ENCODE measurements around the gene CORO2B. TPM values are rescaled to one million over a fixed set of nuclear protein-coding genes. Genes with fewer than 3 reads are reported as not detected.

CORO2B gene
- total and polyA plus RNA-seq, 2 of the 4 experiments (the other 2 are of a cell fraction): 9.3 to 39.3 TPM

DNA sequence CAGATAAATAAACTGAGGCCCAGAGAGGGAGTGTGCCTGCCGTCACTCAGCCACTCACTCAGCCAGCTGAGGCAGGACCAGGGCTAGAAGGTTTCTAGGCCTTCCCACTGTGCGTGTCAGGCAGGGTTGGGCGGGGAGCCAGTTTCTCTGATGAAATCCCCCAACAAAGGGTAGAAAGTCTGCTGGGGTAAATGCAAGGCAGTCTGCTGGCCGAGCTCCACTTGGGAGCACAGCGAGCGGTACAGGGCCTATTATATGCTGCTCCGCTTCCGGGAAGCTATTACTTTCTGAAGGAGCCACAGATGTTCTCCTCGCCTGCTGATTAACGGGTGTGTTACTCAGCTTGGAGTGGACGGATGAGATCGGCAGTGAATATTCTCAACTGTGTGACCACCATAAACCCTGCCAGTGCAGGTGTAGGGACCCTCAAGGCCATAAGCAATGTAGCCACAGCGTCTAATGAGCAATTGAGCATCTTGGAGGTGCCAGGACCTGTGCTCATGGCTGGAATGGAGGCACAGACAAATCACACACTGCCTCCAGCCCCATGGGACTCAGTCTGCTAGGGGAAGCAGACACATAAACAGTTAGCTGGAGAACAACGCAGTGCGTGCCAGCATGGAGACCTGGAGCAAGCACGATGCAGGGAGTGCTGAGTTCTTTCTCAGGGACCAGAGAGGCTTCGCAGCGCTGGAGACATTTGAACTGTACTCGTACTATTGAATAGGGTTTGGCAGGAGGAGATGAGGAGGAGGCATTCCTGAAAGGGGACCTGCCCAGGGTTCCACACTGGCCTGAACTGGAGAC is 42.1 kb downstream of the CORO2B start:
- Histone ChIP-seq H3K27me3 (ENCODE audit: control insufficient read depth, insufficient read depth, low read length) (no peaks in the 10 kb centered on the region), H3K9me3 (ENCODE audit: control insufficient read depth, insufficient read depth, low read length) (no peaks in the 10 kb centered on the region), H4K91ac (ENCODE audit: insufficient read depth, low read depth, low read length) (peak overlapping the region; percentile 96), H2AK5ac (ENCODE audit: low read depth, low read length) (peak overlapping the region; percentile 95), H4K8ac (ENCODE audit: low read depth in 2 of 2, low read length in 2 of 2) (peak overlapping the region; percentile 26 to 89), H4K20me1 (ENCODE audit: insufficient read depth, low read length) (peaks cover 3% of the 10 kb centered on the region; the same call in 1 of the 2 replicates), H2AFZ (replicated peaks; ENCODE audit: low read length, poor library complexity) (peak overlapping the region; percentile 87), H2BK120ac (ENCODE audit: low read depth, low read length) (peak overlapping the region; percentile 97), H4K5ac (ENCODE audit: low read depth, low read length) (peak overlapping the region; percentile 62), H2BK20ac (ENCODE audit: low read depth, low read length) (peak overlapping the region; percentile 95), H3K9me1 (ENCODE audit: insufficient read depth, low read length) (peaks cover 38% of the 10 kb centered on the region), H3K4me3 (ENCODE audit: insufficient read depth, low read depth, low read length) (no peak overlapping the region), H3K23ac (ENCODE audit: low read depth, low read length) (peak overlapping the region; percentile 96), H2AK9ac (replicated peaks; ENCODE audit: low read depth, low read length, poor library complexity) (peak overlapping the region; percentile 94), H2BK15ac (ENCODE audit: low read depth, low read length) (peak overlapping the region; percentile 93), H3K14ac (replicated peaks; ENCODE audit: low read depth, low read length) (peak overlapping the region; percentile 98), H3K4me1 (ENCODE audit: control insufficient read depth, insufficient read depth, low read length) (peaks cover 34% of the 10 kb centered on the region), H3K79me1 (ENCODE audit: low read depth in 1 of 2, low read length in 2 of 2) (peaks cover 19 to 78% of the 10 kb centered on the region in 2 experiments), H3K18ac (ENCODE audit: low read depth, low read length) (peak overlapping the region; percentile 58), H3K4me2 (ENCODE audit: low read depth, low read length) (peak overlapping the region; percentile 59), H3K4ac (ENCODE audit: low read depth, low read length) (peak overlapping the region; percentile 98), H3K9ac (ENCODE audit: low read depth, low read length) (peak overlapping the region; percentile 6), H3K27ac (ENCODE audit: insufficient read depth, low read length) (peak overlapping the region; percentile 83), H3K36me3 (ENCODE audit: control insufficient read depth, insufficient read depth, low read length) (no peaks in the 10 kb centered on the region), H2BK5ac (ENCODE audit: low read depth, low read length, poor library complexity, severe bottlenecking) (peak overlapping the region; percentile 91), H3K56ac (ENCODE audit: extremely low read depth, insufficient read depth, low read length) (peak overlapping the region; percentile 53; the same call in 1 of the 2 replicates)
- dilution Hi-C loops (cut with HindIII; ENCODE audit: low sequenced_read_pairs, unreplicated experiment) (no loop called here), intact Hi-C loops (cut with micrococcal nuclease) (loop anchor here (2.0 kb wide), 1 partner anchor 14 kb away; no protein-coding TSS in a partner anchor), in situ Hi-C loops (cut with MboI; ENCODE audit: low sequenced_read_pairs) (no loop called here)
- peak; percentile 89 for ATAC-seq (ENCODE audit: low read depth)
- 16% methylated on average over 8 of the region's 19 CpGs; no CpG with 5 or more reads in 1 of the 2 experiments for WGBS, 2 experiments (ENCODE audit: extremely low coverage in 2 of 2, insufficient read length in 1 of 2)
- ChIA-PET POLR2A (ENCODE audit: unreplicated experiment) (interaction anchor here (0.6 kb wide), 1 partner anchor 333 kb away, joined by 3 read pairs; no protein-coding TSS in a partner anchor), CTCF (no interaction called here)
- no TSS peak for BruUV-seq (replicated peaks)
- DNase-seq: peak; percentile 98
- TF ChIP-seq ELK1 (IDR thresholded peaks at IDR 0.05; ENCODE audit: borderline replicate concordance, low read depth, low read length): no peak
- TF ChIP-seq MAFK (IDR thresholded peaks at IDR 0.05; ENCODE audit: low read depth, low read length): no peak
- TF ChIP-seq, protein P1, sequence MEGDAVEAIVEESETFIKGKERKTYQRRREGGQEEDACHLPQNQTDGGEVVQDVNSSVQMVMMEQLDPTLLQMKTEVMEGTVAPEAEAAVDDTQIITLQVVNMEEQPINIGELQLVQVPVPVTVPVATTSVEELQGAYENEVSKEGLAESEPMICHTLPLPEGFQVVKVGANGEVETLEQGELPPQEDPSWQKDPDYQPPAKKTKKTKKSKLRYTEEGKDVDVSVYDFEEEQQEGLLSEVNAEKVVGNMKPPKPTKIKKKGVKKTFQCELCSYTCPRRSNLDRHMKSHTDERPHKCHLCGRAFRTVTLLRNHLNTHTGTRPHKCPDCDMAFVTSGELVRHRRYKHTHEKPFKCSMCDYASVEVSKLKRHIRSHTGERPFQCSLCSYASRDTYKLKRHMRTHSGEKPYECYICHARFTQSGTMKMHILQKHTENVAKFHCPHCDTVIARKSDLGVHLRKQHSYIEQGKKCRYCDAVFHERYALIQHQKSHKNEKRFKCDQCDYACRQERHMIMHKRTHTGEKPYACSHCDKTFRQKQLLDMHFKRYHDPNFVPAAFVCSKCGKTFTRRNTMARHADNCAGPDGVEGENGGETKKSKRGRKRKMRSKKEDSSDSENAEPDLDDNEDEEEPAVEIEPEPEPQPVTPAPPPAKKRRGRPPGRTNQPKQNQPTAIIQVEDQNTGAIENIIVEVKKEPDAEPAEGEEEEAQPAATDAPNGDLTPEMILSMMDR (conservative IDR thresholded peaks at IDR 0.05; ENCODE audit: low read depth, low read length): no peak
- peak; percentile 13; the same call in 1 of the 2 replicates for TF ChIP-seq SMC3 (IDR thresholded peaks at IDR 0.05; ENCODE audit: low read depth, low read length)
- TF ChIP-seq MAZ (IDR thresholded peaks at IDR 0.05; ENCODE audit: borderline replicate concordance, low read depth, low read length): peak; percentile 50; the same call in 1 of the 2 replicates
- TF ChIP-seq POLR2A (IDR thresholded peaks at IDR 0.05; ENCODE audit: low read depth, low read length): peak; percentile 70
- TF ChIP-seq NFE2L2 (IDR thresholded peaks at IDR 0.05; ENCODE audit: low read depth, low read length): 0 out of 2 replicates have a peak, but pooled peaks have one; percentile 5
- TF ChIP-seq FOS (IDR thresholded peaks at IDR 0.05; ENCODE audit: low read depth, low read length): no peak; the same call in 1 of the 2 replicates
- TF ChIP-seq MXI1 (IDR thresholded peaks at IDR 0.05; ENCODE audit: borderline replicate concordance, low read depth, low read length): no peak
- TF ChIP-seq CEBPB (IDR thresholded peaks at IDR 0.05; ENCODE audit: low read depth, low read length): peak; percentile 89
- no peak; the same call in none of the 2 replicates for TF ChIP-seq RAD21 (IDR thresholded peaks at IDR 0.05; ENCODE audit: low read length)
- TF ChIP-seq BHLHE40 (IDR thresholded peaks at IDR 0.05; ENCODE audit: low read depth, low read length): peak; percentile 31; the same call in 1 of the 2 replicates
- TF ChIP-seq RCOR1 (IDR thresholded peaks at IDR 0.05; ENCODE audit: insufficient replicate concordance, low read length): peak; percentile 74
- TF ChIP-seq CHD1 (IDR thresholded peaks at IDR 0.05; ENCODE audit: low read depth, low read length): no peak
- no peak for TF ChIP-seq RFX5 (IDR thresholded peaks at IDR 0.05; ENCODE audit: low read depth, low read length)
